Endodermal cell (in vitro differentiated cells): ENCODE data around the gene CCDC57. TPM values are rescaled to one million over a fixed set of nuclear protein-coding genes. Genes with fewer than 3 reads are reported as not detected.

Experiments used
- DNase-seq: peaks from one replicate; pipeline ENCODE4 v3.0.0-alpha.2; 2017
- H3K27ac ChIP-seq: 2 replicates; pipeline ENCODE4 v1.5.1; 2013; ENCODE audit warnings: mild to moderate bottlenecking, low read depth, low read length, moderate library complexity
- H3K27me3 ChIP-seq: 2 replicates; pipeline ENCODE4 v1.6.1; 2013; ENCODE audit warnings: mild to moderate bottlenecking, low read length, moderate library complexity; ENCODE audit not compliant: insufficient read depth, control insufficient read depth, poor library complexity, severe bottlenecking
- H3K36me3 ChIP-seq: 2 replicates; pipeline ENCODE4 v1.7.0; 2013; ENCODE audit warnings: mild to moderate bottlenecking, low read length, moderate library complexity; ENCODE audit not compliant: control insufficient read depth, insufficient read depth
- H3K4me1 ChIP-seq: one replicate; pipeline ENCODE4 v1.7.0; 2013; ENCODE audit warnings: low read length; ENCODE audit not compliant: control insufficient read depth, insufficient read depth
- H3K4me3 ChIP-seq: 2 replicates; pipeline ENCODE4 v1.5.1; 2013; ENCODE audit warnings: mild to moderate bottlenecking, low read length, moderate library complexity
- H3K9ac ChIP-seq: 2 replicates; pipeline ENCODE4 v1.6.1; 2013; ENCODE audit warnings: mild to moderate bottlenecking, low read length, moderate library complexity; ENCODE audit not compliant: poor library complexity, severe bottlenecking; ENCODE audit errors: extremely low read depth
- H3K9me3 ChIP-seq: 2 replicates; pipeline ENCODE4 v1.6.1; 2013; ENCODE audit warnings: mild to moderate bottlenecking, low read length, moderate library complexity; ENCODE audit not compliant: control insufficient read depth
- H3K27ac Mint-ChIP-seq: 2 replicates; pipeline ENCODE4 v1.8.0; 2020; ENCODE audit warnings: mixed read lengths
- H3K27me3 Mint-ChIP-seq: 2 replicates; pipeline ENCODE4 v1.8.0; 2021; ENCODE audit warnings: mild to moderate bottlenecking, mixed read lengths; ENCODE audit not compliant: insufficient read depth
- H3K36me3 Mint-ChIP-seq: 2 replicates; pipeline ENCODE4 v1.8.0; 2020; ENCODE audit warnings: low read depth, mixed read lengths
- H3K4me1 Mint-ChIP-seq: 2 replicates; pipeline ENCODE4 v1.8.0; 2020; ENCODE audit warnings: mixed read lengths
- H3K4me3 Mint-ChIP-seq: 2 replicates; pipeline ENCODE4 v1.8.0; 2020; ENCODE audit warnings: mild to moderate bottlenecking, moderate library complexity, mixed read lengths
- H3K9me3 Mint-ChIP-seq: 2 replicates; pipeline ENCODE4 v1.8.0; 2020; ENCODE audit warnings: mild to moderate bottlenecking, mixed read lengths
- WGBS, 2 experiments: methylation state at CpG; one replicate each; pipeline versions ENCODE4 v1.1.5 to v1.1.7; 2013; ENCODE audit warnings: missing lambda C conversion rate in 2 of 2, mixed read lengths in 1 of 2; ENCODE audit not compliant: insufficient coverage in 1 of 2, insufficient read length in 1 of 2; 5-methylcytosine and 5-hydroxymethylcytosine counted together
- total RNA-seq, 2 donors: library from RNA; stranded (reverse); fragmentation: NEBNext Ultra II Directional in 1 of 2; extraction: Animal tissue kit (Norgen Biotek cat#: 25700) in 1 of 2; gene quantifications; 2 replicates in 1 of 2; 3 replicates in 1 of 2; pipeline ENCODE4 v1.2.1, GENCODE V29; 2021
- TF ChIP-seq, protein P1 (sequence below): fragments of 200-600 bp; sonication (generic); conservative IDR thresholded peaks from 2 replicates; pipeline ENCODE4 v1.5.0; 2021; ENCODE audit warnings: antibody characterized with exemption, mild to moderate bottlenecking

Gene CCDC57
- total RNA-seq, 2 donors from 2014 or later = 61.8 to 82.8 TPM

- Histone ChIP-seq H3K4me3 (no peak overlapping the region), H3K9ac (peak overlapping the region; percentile 30), H3K4me1 (peaks cover 15% of the 10 kb centered on the region), H3K36me3 (no peaks in the 10 kb centered on the region), H3K9me3 (no peaks in the 10 kb centered on the region), H3K27me3 (no peaks in the 10 kb centered on the region), H3K27ac (peak overlapping the region; percentile 44)
- H3K9me3 Mint-ChIP-seq = no peaks in the 10 kb centered on the region
- 52 to 88% methylated on average over 1 to 8 of the region's 12 CpGs for WGBS, 2 experiments
- no peak for DNase-seq
- H3K36me3 Mint-ChIP-seq = peaks cover 24% of the 10 kb centered on the region
- peaks cover 30% of the 10 kb centered on the region for H3K4me1 Mint-ChIP-seq
- H3K4me3 Mint-ChIP-seq = peak overlapping the region; percentile 16
- H3K27me3 Mint-ChIP-seq = no peaks in the 10 kb centered on the region
- peak overlapping the region; percentile 81 for H3K27ac Mint-ChIP-seq
- TF ChIP-seq, protein P1, sequence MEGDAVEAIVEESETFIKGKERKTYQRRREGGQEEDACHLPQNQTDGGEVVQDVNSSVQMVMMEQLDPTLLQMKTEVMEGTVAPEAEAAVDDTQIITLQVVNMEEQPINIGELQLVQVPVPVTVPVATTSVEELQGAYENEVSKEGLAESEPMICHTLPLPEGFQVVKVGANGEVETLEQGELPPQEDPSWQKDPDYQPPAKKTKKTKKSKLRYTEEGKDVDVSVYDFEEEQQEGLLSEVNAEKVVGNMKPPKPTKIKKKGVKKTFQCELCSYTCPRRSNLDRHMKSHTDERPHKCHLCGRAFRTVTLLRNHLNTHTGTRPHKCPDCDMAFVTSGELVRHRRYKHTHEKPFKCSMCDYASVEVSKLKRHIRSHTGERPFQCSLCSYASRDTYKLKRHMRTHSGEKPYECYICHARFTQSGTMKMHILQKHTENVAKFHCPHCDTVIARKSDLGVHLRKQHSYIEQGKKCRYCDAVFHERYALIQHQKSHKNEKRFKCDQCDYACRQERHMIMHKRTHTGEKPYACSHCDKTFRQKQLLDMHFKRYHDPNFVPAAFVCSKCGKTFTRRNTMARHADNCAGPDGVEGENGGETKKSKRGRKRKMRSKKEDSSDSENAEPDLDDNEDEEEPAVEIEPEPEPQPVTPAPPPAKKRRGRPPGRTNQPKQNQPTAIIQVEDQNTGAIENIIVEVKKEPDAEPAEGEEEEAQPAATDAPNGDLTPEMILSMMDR = no peak
Observed at GRCh38 chr17:82118815-82119380, 93.7 kb downstream of the CCDC57 start.

DNA sequence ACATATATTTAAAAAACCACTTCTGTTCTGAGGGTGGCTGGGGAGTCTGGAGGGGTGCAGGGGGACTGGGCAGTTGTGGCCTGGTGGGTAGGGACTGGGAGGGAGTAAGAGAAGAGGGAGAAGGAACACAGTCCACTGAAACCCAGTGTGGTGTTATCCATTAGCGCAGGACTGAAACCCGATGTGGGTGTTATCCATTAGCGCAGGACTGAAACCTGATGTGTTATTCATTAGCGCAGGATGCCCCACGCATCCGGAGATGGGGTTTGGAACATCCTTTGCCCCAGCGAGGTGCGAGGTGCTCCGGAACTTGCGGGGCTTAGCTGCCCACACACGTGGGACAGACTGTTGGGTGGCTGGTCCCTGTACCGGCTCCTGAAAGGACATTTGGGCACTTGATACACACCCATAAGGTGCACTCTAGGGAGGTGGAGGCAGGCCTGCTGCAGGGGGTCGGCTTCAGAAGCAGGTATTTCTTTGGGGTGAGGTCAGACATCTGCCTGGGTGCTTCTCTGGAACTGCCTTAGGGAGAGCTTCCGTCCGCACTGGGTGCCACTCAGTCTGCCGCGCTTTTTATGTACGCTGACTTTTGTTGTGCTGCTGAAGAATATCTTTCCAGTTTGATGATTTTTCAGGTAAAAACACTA, 94.4 kb downstream of the CCDC57 start:
- WGBS, 2 experiments = 93 to 94% methylated on average over 17 to 18 of the region's 18 CpGs
- Histone ChIP-seq H3K27ac (peak overlapping the region; percentile 44), H3K27me3 (no peaks in the 10 kb centered on the region), H3K9me3 (no peaks in the 10 kb centered on the region), H3K9ac (peak overlapping the region; percentile 30), H3K36me3 (no peaks in the 10 kb centered on the region), H3K4me3 (no peak overlapping the region), H3K4me1 (peaks cover 15% of the 10 kb centered on the region)
- H3K4me3 Mint-ChIP-seq = peak overlapping the region; percentile 10
- no peak for DNase-seq
- no peaks in the 10 kb centered on the region for H3K27me3 Mint-ChIP-seq
- TF ChIP-seq, protein P1 = no peak
- no peaks in the 10 kb centered on the region for H3K9me3 Mint-ChIP-seq
- H3K36me3 Mint-ChIP-seq = peaks cover 25% of the 10 kb centered on the region
- H3K27ac Mint-ChIP-seq = peak overlapping the region; percentile 81
- peaks cover 30% of the 10 kb centered on the region for H3K4me1 Mint-ChIP-seq

GRCh38 chr17:82117139-82118090, 95.2 kb downstream of the CCDC57 start:
- 93 to 94% methylated on average over 9 to 19 of the region's 22 CpGs for WGBS, 2 experiments
- DNase-seq = no peak
- H3K27ac Mint-ChIP-seq = no peak overlapping the region
- H3K4me3 ChIP-seq = no peak overlapping the region
- H3K27me3 ChIP-seq = no peaks in the 10 kb centered on the region
- H3K4me1 Mint-ChIP-seq = peaks cover 30% of the 10 kb centered on the region
- no peak overlapping the region for H3K4me3 Mint-ChIP-seq
- H3K27me3 Mint-ChIP-seq = no peaks in the 10 kb centered on the region
- peaks cover 6% of the 10 kb centered on the region for H3K36me3 ChIP-seq
- peaks cover 26% of the 10 kb centered on the region for H3K36me3 Mint-ChIP-seq
- H3K9me3 Mint-ChIP-seq = no peaks in the 10 kb centered on the region
- TF ChIP-seq, protein P1 = no peak
- H3K9ac ChIP-seq = no peak overlapping the region
- H3K27ac ChIP-seq = no peak overlapping the region
- no peaks in the 10 kb centered on the region for H3K9me3 ChIP-seq
- H3K4me1 ChIP-seq = peaks cover 15% of the 10 kb centered on the region
